Measurements from ENCODE around the gene ELAC2. TPM values are rescaled to one million over a fixed set of nuclear protein-coding genes. Genes with fewer than 3 reads are reported as not detected.

ELAC2 gene, protein sequence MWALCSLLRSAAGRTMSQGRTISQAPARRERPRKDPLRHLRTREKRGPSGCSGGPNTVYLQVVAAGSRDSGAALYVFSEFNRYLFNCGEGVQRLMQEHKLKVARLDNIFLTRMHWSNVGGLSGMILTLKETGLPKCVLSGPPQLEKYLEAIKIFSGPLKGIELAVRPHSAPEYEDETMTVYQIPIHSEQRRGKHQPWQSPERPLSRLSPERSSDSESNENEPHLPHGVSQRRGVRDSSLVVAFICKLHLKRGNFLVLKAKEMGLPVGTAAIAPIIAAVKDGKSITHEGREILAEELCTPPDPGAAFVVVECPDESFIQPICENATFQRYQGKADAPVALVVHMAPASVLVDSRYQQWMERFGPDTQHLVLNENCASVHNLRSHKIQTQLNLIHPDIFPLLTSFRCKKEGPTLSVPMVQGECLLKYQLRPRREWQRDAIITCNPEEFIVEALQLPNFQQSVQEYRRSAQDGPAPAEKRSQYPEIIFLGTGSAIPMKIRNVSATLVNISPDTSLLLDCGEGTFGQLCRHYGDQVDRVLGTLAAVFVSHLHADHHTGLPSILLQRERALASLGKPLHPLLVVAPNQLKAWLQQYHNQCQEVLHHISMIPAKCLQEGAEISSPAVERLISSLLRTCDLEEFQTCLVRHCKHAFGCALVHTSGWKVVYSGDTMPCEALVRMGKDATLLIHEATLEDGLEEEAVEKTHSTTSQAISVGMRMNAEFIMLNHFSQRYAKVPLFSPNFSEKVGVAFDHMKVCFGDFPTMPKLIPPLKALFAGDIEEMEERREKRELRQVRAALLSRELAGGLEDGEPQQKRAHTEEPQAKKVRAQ
- total RNA-seq, result 77.1 and 84.7 TPM in 2 replicates

GRCh38 chr17:13017655-13018459 is at the start of gene ELAC2:
Gene ELAC2 (minus strand): TSS chr17:13018027. CDS start chr17:13017947, 80 bp downstream.

Other genes with a start within 250 kb of the ELAC2 start
- under 0.01 and 0.76 TPM in 2 replicates for gene ARHGAP44, start 228.5 kb downstream of the ELAC2 start, total RNA-seq

Data from vein endothelial cell (primary cell).